PC-3 (cell line): ENCODE results near the gene ARID5B. TPM values are rescaled to one million over a fixed set of nuclear protein-coding genes. Genes with fewer than 3 reads are reported as not detected.

ENCODE experiments used
- ATAC-seq: fragments of 200-7000 bp; cut with Tn5 transposase; 2 replicates; pipeline ENCODE4 v1.9.1; 2020; ENCODE audit warnings: mild to moderate bottlenecking, moderate library complexity
- BruUV-seq: library from RNA; stranded (reverse); fragments of 400-500 nt; replicated peaks from 2 replicates; lab custom pipeline; 2021; lab: Mats Ljungman, UMichigan
- CTCF ChIA-PET: fragments of 300-600 bp; sonication (Branson Sonifier 250); formaldehyde crosslinking; loops from one replicate; lab custom pipeline; 2022; ENCODE audit warnings: antibody characterized with exemption; lab: Charles Lee
- POLR2A ChIA-PET: fragments of 300-600 bp; sonication (Branson Sonifier 250); formaldehyde crosslinking; loops from one replicate; lab custom pipeline; 2022; ENCODE audit warnings: antibody characterized with exemption; ENCODE audit not compliant: unreplicated experiment; lab: Charles Lee
- DNase-seq: peaks from one replicate; pipeline ENCODE4 v3.0.0-alpha.2; 2015
- H2AFZ ChIP-seq: fragments of 300-600 bp; sonication (generic); 2 replicates; pipeline ENCODE4 v1.6.0; 2016; ENCODE audit warnings: antibody characterized with exemption, low read length
- H3F3A ChIP-seq: fragments of 300-600 bp; sonication (generic); one replicate; pipeline ENCODE4 v1.6.0; 2017; ENCODE audit warnings: antibody characterized with exemption, low read length, control low read depth, mild to moderate bottlenecking; ENCODE audit not compliant: unreplicated experiment
- H3K27ac ChIP-seq: fragments of 300-600 bp; sonication (generic); 2 replicates; pipeline ENCODE4 v1.5.1; 2016; ENCODE audit warnings: mild to moderate bottlenecking, low read length
- H3K27me3 ChIP-seq: fragments of 300-600 bp; sonication (generic); 2 replicates; pipeline ENCODE4 v1.6.1; 2016; ENCODE audit warnings: low read length, mixed read lengths
- H3K36me3 ChIP-seq: fragments of 300-600 bp; sonication (generic); 2 replicates; pipeline ENCODE4 v1.6.1; 2016; ENCODE audit warnings: low read depth, mixed run types, low read length, mixed read lengths
- H3K4me1 ChIP-seq: fragments of 300-600 bp; sonication (generic); 2 replicates; pipeline ENCODE4 v1.5.1; 2016; ENCODE audit warnings: low read length; ENCODE audit not compliant: insufficient read depth
- H3K4me2 ChIP-seq: fragments of 300-600 bp; sonication (generic); 2 replicates; pipeline ENCODE4 v1.6.0; 2016; ENCODE audit warnings: low read length
- H3K4me3 ChIP-seq: fragments of 300-600 bp; sonication (generic); 2 replicates; pipeline ENCODE4 v1.5.1; 2016; ENCODE audit warnings: mild to moderate bottlenecking, low read length, mixed read lengths
- H3K79me2 ChIP-seq: fragments of 300-600 bp; sonication (generic); 2 replicates; pipeline ENCODE4 v1.6.1; 2017; ENCODE audit warnings: low read length, mixed read lengths
- H3K9ac ChIP-seq: fragments of 300-600 bp; sonication (generic); 2 replicates; pipeline ENCODE4 v1.6.0; 2016; ENCODE audit warnings: mild to moderate bottlenecking, low read length
- H3K9me2 ChIP-seq: fragments of 300-600 bp; sonication (generic); replicated peaks from 2 replicates; pipeline ENCODE4 v1.6.1; 2016; ENCODE audit warnings: mixed run types, low read length, mixed read lengths
- H3K9me3 ChIP-seq: fragments of 300-600 bp; sonication (generic); 2 replicates; pipeline ENCODE4 v1.6.1; 2016; ENCODE audit warnings: low read length, mixed read lengths
- H4K20me1 ChIP-seq: fragments of 300-600 bp; sonication (generic); 2 replicates; pipeline ENCODE4 v1.6.1; 2016; ENCODE audit warnings: low read length, mixed read lengths
- EZH2 ChIP-seq: fragments of 300-600 bp; sonication (generic); IDR thresholded peaks from one replicate; pipeline ENCODE4 v1.6.1; 2017; ENCODE audit warnings: antibody characterized with exemption, mild to moderate bottlenecking, low read length; ENCODE audit not compliant: unreplicated experiment
- EZH2phosphoT487 ChIP-seq: fragments of 300-600 bp; sonication (generic); IDR thresholded peaks from 2 replicates; pipeline ENCODE4 v1.6.1; 2018; ENCODE audit warnings: mild to moderate bottlenecking, antibody characterized with exemption, low read length, borderline replicate concordance
- intact Hi-C: fragments of 100-400 bp; cut with micrococcal nuclease; formaldehyde crosslinking; loops from 2 replicates; pipeline ENCODE4 v1.9.0; 2023
- total RNA-seq: library from RNA; depleted of rRNA; stranded (reverse); fragments of >200 nt; gene quantifications from 2 replicates; pipeline ENCODE4 v1.2.3, GENCODE V29; 2014
- TF ChIP-seq, protein P1 (sequence below): fragments of 300-600 bp; sonication (generic); conservative IDR thresholded peaks from 2 replicates; pipeline ENCODE4 v1.5.1; 2017; ENCODE audit warnings: antibody characterized with exemption, low read depth, mild to moderate bottlenecking, low read length

Gene ARID5B
- total RNA-seq, 1 experiment from 2014 or later = 26.4 TPM

- DNase-seq = no peak
- ChIA-PET POLR2A (no interaction called here), CTCF (interaction anchor here (0.6 kb wide), 1 partner anchor 1016 kb away, joined by 4 read pairs; no protein-coding TSS in a partner anchor)
- intact Hi-C loops = no loop called here
- Histone ChIP-seq H3K4me2 (no peak overlapping the region), H3K9ac (no peak overlapping the region), H3K27ac (no peak overlapping the region), H3K79me2 (no peaks in the 10 kb centered on the region), H3K9me2 (no peaks in the 10 kb centered on the region), H4K20me1 (no peaks in the 10 kb centered on the region), H2AFZ (no peak overlapping the region), H3K36me3 (no peaks in the 10 kb centered on the region), H3K9me3 (no peaks in the 10 kb centered on the region), H3K27me3 (no peaks in the 10 kb centered on the region), H3F3A (peaks cover 3% of the 10 kb centered on the region), H3K4me1 (peaks cover 13% of the 10 kb centered on the region), H3K4me3 (no peak overlapping the region)
- BruUV-seq = no TSS peak
- no peak for TF ChIP-seq EZH2phosphoT487
- TF ChIP-seq, protein P1, sequence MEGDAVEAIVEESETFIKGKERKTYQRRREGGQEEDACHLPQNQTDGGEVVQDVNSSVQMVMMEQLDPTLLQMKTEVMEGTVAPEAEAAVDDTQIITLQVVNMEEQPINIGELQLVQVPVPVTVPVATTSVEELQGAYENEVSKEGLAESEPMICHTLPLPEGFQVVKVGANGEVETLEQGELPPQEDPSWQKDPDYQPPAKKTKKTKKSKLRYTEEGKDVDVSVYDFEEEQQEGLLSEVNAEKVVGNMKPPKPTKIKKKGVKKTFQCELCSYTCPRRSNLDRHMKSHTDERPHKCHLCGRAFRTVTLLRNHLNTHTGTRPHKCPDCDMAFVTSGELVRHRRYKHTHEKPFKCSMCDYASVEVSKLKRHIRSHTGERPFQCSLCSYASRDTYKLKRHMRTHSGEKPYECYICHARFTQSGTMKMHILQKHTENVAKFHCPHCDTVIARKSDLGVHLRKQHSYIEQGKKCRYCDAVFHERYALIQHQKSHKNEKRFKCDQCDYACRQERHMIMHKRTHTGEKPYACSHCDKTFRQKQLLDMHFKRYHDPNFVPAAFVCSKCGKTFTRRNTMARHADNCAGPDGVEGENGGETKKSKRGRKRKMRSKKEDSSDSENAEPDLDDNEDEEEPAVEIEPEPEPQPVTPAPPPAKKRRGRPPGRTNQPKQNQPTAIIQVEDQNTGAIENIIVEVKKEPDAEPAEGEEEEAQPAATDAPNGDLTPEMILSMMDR = no peak
- no peak for TF ChIP-seq EZH2
- no peak for ATAC-seq
Measured at GRCh38 chr10:61984803-61985418, 83.4 kb downstream of the ARID5B start.

DNA sequence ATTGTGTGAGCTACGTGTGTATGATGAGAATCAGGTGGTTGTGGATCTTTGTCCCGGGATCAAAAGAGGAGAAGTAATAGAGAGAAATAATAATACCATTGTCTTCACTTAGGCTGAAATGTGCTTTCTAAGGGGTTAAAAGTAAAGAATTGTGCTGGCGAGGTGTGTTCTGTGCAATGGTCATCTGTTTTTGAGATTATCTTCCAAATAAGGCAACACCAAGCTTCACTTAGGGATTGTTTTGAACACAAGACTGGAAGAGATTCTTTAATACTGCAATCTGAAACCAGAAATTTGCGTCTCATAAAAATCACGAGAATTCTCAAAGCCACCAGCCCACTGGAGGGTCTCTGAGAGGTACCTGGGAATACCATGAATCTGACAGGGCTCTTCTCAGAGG lies 84.2 kb downstream of the ARID5B start:
- intact Hi-C loops = no loop called here
- DNase-seq (no peak), ATAC-seq (no peak)
- Histone ChIP-seq H4K20me1 (no peaks in the 10 kb centered on the region), H3K9me2 (no peaks in the 10 kb centered on the region), H3K9ac (no peak overlapping the region), H3K4me3 (no peak overlapping the region), H3K79me2 (no peaks in the 10 kb centered on the region), H3K27ac (no peak overlapping the region), H2AFZ (no peak overlapping the region), H3K9me3 (no peaks in the 10 kb centered on the region), H3K36me3 (no peaks in the 10 kb centered on the region), H3K4me1 (peaks cover 11% of the 10 kb centered on the region), H3F3A (peaks cover 3% of the 10 kb centered on the region), H3K4me2 (no peak overlapping the region), H3K27me3 (no peaks in the 10 kb centered on the region)
- TF ChIP-seq, protein P1 = no peak
- TF ChIP-seq EZH2phosphoT487 (no peak), EZH2 (no peak)
- CTCF ChIA-PET = interaction anchor here (0.6 kb wide), 1 partner anchor 1017 kb away, joined by 4 read pairs; no protein-coding TSS in a partner anchor
- POLR2A ChIA-PET = interaction anchor here (0.6 kb wide), 1 partner anchor 46 kb away, joined by 3 read pairs; no protein-coding TSS in a partner anchor
- BruUV-seq = no TSS peak

DNA sequence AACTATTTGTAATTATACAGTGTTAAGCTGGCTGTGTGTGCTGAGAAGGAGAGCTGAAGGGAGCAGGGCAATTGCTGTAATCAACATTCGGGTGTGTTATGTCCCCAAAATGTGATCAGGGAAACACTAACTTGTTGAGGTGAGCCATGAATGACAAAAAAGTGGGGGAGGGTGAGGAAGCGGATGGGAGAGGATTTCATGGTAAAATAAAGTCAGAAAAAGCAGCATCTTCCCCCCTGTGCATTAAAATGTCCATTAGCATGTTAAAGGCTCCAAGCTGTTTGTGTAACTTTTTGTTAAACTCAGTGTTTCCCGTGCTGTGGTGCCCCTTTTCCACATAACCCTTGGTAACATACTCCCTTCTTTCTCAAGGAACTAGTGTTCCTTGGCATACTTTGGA lies 84.9 kb downstream of the ARID5B start:
- no peak overlapping the region for H3K9ac ChIP-seq
- H3K9me3 ChIP-seq = no peaks in the 10 kb centered on the region
- H3K79me2 ChIP-seq = no peaks in the 10 kb centered on the region
- H3K4me2 ChIP-seq = no peak overlapping the region
- ATAC-seq (no peak), DNase-seq (no peak)
- ChIA-PET POLR2A (no interaction called here), CTCF (interaction anchor here (0.5 kb wide), 1 partner anchor 40 kb away, joined by 3 read pairs; no protein-coding TSS in a partner anchor)
- peaks cover 5% of the 10 kb centered on the region; the same call in 1 of the 2 replicates for H3K4me1 ChIP-seq
- H3K27me3 ChIP-seq = no peaks in the 10 kb centered on the region
- intact Hi-C loops = no loop called here
- H2AFZ ChIP-seq = no peak overlapping the region
- no peaks in the 10 kb centered on the region for H3K9me2 ChIP-seq
- H4K20me1 ChIP-seq = no peaks in the 10 kb centered on the region
- H3F3A ChIP-seq = no peaks in the 10 kb centered on the region
- BruUV-seq = no TSS peak
- H3K27ac ChIP-seq = no peak overlapping the region
- H3K4me3 ChIP-seq = no peak overlapping the region
- H3K36me3 ChIP-seq = no peaks in the 10 kb centered on the region
- no peak for TF ChIP-seq EZH2
- no peak for TF ChIP-seq EZH2phosphoT487
- TF ChIP-seq, protein P1 = no peak
